ENCODE measurements around the gene MLH3. TPM values are rescaled to one million over a fixed set of nuclear protein-coding genes. Genes with fewer than 3 reads are reported as not detected.
A peak's percentile ranks its signal among the peaks of the same experiment; 100 is the strongest.

Gene MLH3
- total RNA-seq, 1 donor from 2014 or later: 47.0 TPM

DNA sequence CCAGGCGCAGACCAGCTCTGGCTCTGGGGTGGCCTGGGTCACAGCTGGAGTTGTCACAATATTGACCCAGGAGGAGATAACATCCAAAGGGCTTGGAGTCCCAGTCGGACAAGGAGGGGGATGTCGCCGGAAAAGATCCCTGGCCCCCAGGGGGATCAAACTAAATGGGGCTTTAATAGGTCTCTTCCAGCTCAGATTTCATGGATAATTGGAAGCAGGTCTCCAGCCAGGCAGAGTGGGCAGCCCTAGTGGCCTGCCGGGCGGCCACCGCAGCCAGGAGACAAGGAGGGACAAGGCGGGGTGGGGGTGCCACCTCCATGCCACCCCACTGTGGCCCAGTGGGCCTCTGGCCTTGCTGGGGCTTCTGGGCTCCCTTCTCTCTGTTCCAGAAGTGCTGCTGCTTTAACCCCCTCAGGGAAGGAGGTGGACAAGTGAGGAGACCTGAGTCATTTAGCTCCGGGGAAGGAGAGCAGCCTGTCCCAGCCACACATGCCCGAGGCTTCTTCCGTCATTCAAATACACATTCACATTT, 72.8 kb downstream of the MLH3 start:
- no peak for DNase-seq (ENCODE audit: low spot score in 2 of 2, unreplicated experiment in 2 of 2)
- Mint-ChIP-seq H3K4me3 (peak overlapping the region; percentile 22), H3K9me3 (no peaks in the 10 kb centered on the region), H3K4me1 (peaks cover 66% of the 10 kb centered on the region), H3K36me3 (no peaks in the 10 kb centered on the region), H3K27ac (peak overlapping the region; percentile 93), H3K27me3 (ENCODE audit: low read depth) (no peaks in the 10 kb centered on the region)
- TF ChIP-seq, protein P1, sequence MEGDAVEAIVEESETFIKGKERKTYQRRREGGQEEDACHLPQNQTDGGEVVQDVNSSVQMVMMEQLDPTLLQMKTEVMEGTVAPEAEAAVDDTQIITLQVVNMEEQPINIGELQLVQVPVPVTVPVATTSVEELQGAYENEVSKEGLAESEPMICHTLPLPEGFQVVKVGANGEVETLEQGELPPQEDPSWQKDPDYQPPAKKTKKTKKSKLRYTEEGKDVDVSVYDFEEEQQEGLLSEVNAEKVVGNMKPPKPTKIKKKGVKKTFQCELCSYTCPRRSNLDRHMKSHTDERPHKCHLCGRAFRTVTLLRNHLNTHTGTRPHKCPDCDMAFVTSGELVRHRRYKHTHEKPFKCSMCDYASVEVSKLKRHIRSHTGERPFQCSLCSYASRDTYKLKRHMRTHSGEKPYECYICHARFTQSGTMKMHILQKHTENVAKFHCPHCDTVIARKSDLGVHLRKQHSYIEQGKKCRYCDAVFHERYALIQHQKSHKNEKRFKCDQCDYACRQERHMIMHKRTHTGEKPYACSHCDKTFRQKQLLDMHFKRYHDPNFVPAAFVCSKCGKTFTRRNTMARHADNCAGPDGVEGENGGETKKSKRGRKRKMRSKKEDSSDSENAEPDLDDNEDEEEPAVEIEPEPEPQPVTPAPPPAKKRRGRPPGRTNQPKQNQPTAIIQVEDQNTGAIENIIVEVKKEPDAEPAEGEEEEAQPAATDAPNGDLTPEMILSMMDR (IDR thresholded peaks at IDR 0.05; ENCODE audit: unreplicated experiment): no peak

DNA sequence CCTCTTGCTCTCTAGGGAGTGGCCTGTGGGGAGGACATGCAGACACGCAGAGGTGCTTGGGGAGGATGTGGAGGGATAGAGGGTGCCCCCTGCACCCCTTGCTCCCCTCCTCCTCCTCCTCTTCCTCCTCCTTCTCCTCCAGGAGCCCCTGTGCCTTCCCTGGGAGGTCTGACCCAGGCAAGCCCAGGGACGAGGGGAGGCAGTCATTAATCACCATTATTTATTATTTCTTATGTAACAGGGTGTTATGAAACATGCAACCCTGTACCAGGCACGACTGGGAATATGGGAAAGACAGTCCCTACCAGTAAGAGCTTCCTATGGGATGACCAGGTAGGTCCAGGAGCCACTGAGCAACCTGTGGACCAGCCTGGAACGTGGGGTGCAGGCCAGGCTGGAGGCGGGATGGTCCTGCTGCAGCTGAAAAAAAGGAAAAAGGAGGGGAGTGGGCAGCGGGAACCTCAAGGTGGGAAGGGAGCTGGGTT, 73.3 kb downstream of the MLH3 start:
- peaks cover 66% of the 10 kb centered on the region for H3K4me1 Mint-ChIP-seq
- H3K4me3 Mint-ChIP-seq: peak overlapping the region; percentile 22
- peak overlapping the region; percentile 93 for H3K27ac Mint-ChIP-seq
- TF ChIP-seq, protein P1 (IDR thresholded peaks at IDR 0.05; ENCODE audit: unreplicated experiment): no peak
- H3K9me3 Mint-ChIP-seq: no peaks in the 10 kb centered on the region
- no peaks in the 10 kb centered on the region for H3K36me3 Mint-ChIP-seq
- DNase-seq (ENCODE audit: low spot score in 2 of 2, unreplicated experiment in 2 of 2): no peak
- no peaks in the 10 kb centered on the region for H3K27me3 Mint-ChIP-seq (ENCODE audit: low read depth)

DNA sequence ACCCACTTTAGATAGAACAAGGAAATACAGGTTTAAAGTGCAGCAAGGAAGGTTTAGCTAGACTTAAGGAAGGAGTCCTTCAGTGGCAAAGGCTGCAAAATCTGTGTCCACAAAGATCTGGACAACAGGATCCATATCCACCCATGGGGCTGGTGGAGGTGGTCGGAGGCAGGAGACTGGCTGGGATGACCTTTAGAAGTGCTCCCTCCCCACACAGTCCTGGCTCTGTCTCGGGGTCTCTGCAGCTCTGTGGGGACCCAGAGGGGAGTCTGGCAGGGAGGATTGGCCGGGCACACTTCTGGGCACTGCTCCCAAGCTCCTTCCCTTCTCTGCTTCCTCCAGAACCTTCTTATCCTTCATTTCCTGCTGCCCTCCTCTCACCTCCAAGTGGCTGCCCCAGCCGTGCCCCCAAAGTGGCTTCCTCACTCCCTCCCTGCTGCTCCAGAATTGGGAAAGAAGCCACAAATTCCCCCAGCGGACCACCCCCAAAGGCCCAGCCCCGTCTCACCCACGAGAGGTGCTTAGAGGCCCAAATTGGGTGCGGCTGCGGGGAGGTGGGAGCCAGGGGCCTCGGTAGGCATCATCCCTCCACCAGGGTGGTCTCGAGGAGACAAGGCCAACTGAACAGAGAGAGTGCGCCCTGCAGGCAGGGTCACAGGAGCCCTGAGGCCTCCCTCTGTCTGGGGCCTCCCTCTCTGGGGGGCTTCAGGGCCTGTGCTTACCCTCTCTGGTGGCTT, 73.9 kb downstream of the MLH3 start:
- Mint-ChIP-seq H3K4me3 (no peak overlapping the region), H3K4me1 (peaks cover 66% of the 10 kb centered on the region), H3K9me3 (no peaks in the 10 kb centered on the region), H3K36me3 (no peaks in the 10 kb centered on the region), H3K27me3 (ENCODE audit: low read depth) (no peaks in the 10 kb centered on the region), H3K27ac (no peak overlapping the region)
- TF ChIP-seq, protein P1 (IDR thresholded peaks at IDR 0.05; ENCODE audit: unreplicated experiment): no peak
- no peak for DNase-seq (ENCODE audit: low spot score in 2 of 2, unreplicated experiment in 2 of 2)

DNA sequence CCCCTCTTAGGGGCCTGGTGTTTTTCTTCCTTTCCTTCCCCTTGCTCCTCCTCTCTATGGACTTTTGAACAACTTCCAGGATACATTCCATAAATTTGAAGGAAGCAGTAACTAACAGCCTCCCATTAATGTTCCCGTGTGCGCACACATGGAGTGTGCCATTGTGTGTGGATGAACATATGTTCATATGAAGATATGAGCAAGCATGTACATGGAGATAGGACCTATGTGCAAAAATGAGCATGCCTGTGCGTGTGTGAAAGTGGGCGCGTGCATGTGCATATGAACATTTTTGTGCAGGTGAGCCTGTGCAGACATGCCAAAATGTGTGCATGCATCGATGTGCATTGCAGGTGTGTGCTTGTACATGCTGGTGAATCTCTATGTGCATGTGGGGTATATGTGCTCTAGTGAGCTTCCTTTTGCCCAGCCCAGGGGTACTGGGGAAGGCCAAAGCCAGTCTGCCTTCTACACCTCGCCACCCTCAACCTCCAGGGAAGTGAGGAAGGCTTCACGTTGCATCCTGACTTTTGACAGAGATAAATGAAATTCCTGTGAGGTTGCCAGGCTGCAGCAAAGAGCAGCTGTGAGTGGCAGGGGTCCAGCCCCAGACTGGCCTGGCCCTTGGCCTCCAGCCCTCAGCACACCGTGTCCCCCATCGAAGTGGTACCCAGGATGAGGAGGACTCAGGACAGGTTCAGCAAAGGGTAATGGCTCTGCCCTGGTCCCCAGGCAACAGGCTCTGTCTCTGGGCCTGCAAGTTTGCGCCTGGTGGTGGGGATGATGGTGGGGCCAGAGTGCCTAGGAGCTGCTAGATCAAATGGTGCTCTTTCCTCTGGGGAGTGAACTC, 74.8 kb downstream of the MLH3 start:
- no peak overlapping the region for H3K27ac Mint-ChIP-seq
- no peaks in the 10 kb centered on the region for H3K9me3 Mint-ChIP-seq
- peaks cover 62% of the 10 kb centered on the region for H3K4me1 Mint-ChIP-seq
- H3K27me3 Mint-ChIP-seq (ENCODE audit: low read depth): no peaks in the 10 kb centered on the region
- H3K36me3 Mint-ChIP-seq: no peaks in the 10 kb centered on the region
- TF ChIP-seq, protein P1 (IDR thresholded peaks at IDR 0.05; ENCODE audit: unreplicated experiment): no peak
- DNase-seq (ENCODE audit: low spot score in 2 of 2, unreplicated experiment in 2 of 2): no peak
- H3K4me3 Mint-ChIP-seq: no peak overlapping the region

DNA sequence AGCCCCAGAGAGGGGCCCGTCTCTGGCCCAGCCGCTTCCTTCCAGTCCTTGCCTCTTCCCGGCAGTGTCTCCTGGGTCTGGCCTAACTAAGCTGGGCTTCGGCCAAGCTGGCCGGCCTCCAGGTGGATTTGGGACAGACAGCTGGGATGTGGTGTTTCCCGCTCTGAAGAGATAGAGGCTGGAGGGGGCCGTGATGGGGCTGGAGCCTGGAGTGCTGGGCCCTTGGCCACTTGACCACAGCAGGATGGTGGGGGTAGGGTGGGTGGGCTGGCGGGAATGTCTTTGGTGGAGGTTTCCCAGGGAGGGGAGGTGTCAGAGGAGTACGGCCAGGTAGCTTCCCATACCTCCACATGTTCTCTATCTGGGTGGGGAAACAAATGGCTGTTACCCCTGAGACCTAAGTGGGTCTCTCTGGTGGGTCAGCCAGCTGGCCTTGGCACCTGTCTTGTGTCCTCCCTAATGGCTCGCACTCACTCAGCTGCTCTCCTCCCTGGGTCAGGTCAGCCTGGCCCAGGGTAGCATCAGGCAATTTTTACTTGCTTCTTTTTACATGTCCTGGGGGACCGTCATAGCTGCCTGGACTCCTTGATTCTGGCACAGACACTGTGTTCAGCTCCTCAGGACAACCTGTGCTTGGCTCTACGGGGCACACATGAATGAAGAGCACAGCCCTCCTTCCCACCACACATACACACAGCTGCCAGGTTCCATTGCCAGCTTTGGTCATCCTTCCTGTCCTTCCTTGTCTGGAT, 76.0 kb downstream of the MLH3 start:
- no peak for DNase-seq (ENCODE audit: low spot score in 2 of 2, unreplicated experiment in 2 of 2)
- no peak overlapping the region for H3K27ac Mint-ChIP-seq
- H3K9me3 Mint-ChIP-seq: no peaks in the 10 kb centered on the region
- TF ChIP-seq, protein P1 (IDR thresholded peaks at IDR 0.05; ENCODE audit: unreplicated experiment): no peak
- H3K4me3 Mint-ChIP-seq: no peak overlapping the region
- no peaks in the 10 kb centered on the region for H3K27me3 Mint-ChIP-seq (ENCODE audit: low read depth)
- H3K4me1 Mint-ChIP-seq: peaks cover 51% of the 10 kb centered on the region
- H3K36me3 Mint-ChIP-seq: no peaks in the 10 kb centered on the region
